ENCODE results near the gene NCLN. TPM values are rescaled to one million over a fixed set of nuclear protein-coding genes. Genes with fewer than 3 reads are reported as not detected.

NCLN gene
- polyA plus RNA-seq, 4 donors, result 33.7 to 52.8 (median 46.5) TPM

DNA sequence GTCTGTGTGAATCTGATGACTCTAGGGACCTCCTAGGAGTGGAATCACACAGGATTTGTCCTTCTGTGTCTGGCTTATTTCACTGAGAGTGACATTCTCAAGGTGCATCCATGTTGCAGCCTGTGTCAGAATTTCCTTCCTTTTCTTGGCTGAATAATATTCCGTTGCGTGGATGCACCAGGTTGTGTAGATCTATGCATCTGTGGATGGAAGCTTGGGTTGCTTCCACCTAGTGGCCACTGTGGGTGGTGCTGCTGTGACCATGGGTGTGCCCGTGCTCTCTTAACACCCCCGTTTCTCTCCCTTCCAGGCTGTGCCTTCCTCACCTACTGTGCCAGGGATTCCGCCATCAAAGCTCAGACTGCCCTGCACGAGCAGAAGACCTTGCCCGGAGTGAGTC, 64.9 kb downstream of the NCLN start:
- no peak for DNase-seq (ENCODE audit: low read depth in 4 of 4, low spot score in 2 of 4)

DNA sequence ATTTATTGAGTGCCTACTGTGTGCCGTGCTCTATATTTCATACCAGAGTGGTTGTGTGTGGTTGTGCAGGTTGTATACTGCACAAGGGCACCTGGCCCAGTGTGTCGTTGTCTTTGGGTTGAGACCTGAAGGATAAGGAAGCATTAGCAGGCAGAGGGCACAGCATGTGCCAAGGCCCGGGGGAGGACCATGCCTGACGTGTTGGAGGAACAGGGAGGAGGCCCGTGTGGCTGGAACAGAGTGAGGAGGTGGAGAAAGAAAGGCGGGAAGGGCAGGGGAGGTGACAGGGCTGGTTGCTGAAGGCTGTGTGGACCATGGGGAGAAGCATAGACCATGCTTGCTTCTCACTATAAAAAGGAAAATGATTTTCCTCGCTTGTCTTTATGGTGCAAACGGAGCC, 65.5 kb downstream of the NCLN start:
- no peak for DNase-seq (ENCODE audit: low read depth in 4 of 4, low spot score in 2 of 4)

DNA sequence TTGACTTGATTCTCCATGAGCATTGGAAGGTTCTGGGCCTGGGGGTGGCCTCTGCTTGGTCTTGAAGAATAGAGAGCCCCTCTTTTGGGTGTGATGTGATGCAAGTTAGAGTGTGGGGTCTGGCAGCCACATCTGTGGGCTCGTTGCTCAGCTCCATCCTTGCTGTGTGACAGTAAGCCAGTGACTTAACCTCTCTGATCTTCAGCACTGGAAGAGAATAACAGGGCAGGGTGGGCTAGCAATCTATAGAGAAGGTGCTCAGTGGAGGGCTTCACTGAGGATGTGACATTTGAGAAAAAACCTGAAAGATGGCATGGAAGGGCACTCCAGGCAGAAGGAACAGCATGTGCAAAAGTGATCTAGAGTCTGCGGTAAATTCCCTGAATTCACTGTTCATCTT, 66.9 kb downstream of the NCLN start:
- DNase-seq (ENCODE audit: low read depth in 4 of 4, low spot score in 2 of 4), result no peak

DNA sequence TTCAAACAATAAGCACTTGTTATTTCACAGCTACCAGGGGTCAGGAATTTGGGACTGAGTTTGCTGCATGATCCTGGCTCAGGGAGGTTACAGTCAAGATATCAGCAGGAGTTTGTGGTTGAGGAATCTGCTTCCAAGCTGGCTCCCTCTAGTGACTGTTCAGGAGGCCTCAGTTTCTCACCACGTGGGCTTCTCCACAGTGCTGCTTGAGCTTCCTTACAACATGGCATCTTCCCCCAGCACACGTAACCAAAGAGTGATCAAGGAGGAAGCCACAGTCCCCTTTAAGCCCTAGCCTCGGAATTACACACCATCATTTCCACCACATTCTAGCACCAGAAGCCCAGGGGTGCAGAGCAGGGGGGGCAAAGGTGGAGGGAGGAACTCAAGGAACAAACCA, 67.5 kb downstream of the NCLN start:
- DNase-seq (ENCODE audit: low read depth in 4 of 4, low spot score in 2 of 4), result no peak

DNA sequence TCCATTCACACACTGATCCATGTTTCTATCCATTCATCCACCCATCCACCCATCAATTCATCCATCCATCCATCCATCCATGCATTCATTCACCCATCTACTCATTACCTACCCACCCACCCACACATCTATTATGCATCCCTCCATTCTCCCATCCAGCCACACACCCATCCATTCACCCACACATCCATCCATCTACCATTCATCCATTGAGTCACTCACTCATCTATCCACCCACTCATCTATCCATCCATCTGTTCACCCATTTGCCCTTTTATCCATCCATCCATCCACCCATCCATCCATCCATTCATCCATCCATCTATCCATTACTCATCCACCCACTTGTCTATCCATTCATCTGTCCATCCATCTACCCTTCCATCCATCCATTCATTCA, 68.8 kb downstream of the NCLN start:
- DNase-seq (ENCODE audit: low read depth in 4 of 4, low spot score in 2 of 4), result no peak

DNA sequence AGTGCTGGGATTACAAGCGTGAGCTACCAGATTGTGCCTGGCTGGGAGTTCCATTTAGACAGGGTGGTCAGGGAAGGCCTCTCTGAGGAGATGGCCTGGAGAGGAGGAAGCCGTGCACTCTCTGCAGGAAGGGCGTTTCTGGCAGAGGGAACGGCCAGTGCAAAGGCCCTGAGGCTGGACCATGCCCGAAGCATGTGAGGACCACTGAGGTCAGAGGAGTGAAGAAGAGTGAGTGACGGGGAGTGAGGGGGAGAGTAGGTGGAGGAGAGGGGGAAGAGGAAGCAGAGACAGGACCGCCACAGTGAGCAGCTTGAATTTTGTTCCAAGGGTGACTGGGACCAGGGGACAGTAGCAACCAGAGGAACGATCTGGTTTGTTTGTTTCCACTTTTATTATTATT, 71.3 kb downstream of the NCLN start:
- no peak for DNase-seq (ENCODE audit: low read depth in 4 of 4, low spot score in 2 of 4)

Other genes with a start within 250 kb of the NCLN start
- gene ZNF77, start 241.0 kb upstream of the NCLN start, polyA plus RNA-seq (ENCODE audit: insufficient read length in 4 of 4), result 1 to 10 TPM; 7.2 to 8.5 (median 7.8) TPM
- 10 to 100 TPM in 3 of 4 donors, 1 to 10 TPM in 1; 6.4 to 11.4 (median 10.5) TPM for gene TLE6, start 208.4 kb upstream of the NCLN start, polyA plus RNA-seq (ENCODE audit: insufficient read length in 4 of 4)
- 10 to 100 TPM; 28.8 to 52.5 (median 44.5) TPM for gene TLE2, start 156.7 kb upstream of the NCLN start, polyA plus RNA-seq (ENCODE audit: insufficient read length in 4 of 4)
- 100 to 1,000 TPM; 414 to 627 (median 476) TPM for gene TLE5, start 123.4 kb upstream of the NCLN start, polyA plus RNA-seq (ENCODE audit: insufficient read length in 4 of 4)
- 10 to 100 TPM; 56.5 to 66.8 (median 62.4) TPM for gene GNA11, start 91.6 kb upstream of the NCLN start, polyA plus RNA-seq (ENCODE audit: insufficient read length in 4 of 4)
- gene GNA15, start 49.9 kb upstream of the NCLN start, polyA plus RNA-seq (ENCODE audit: insufficient read length in 4 of 4), result 1 to 10 TPM in 2 of 4 donors, under 1 TPM in 2; 0.64 to 1.3 (median 0.97) TPM
- gene S1PR4, start 7.2 kb upstream of the NCLN start, polyA plus RNA-seq (ENCODE audit: insufficient read length in 4 of 4), result under 1 TPM; 0.25 to 0.44 (median 0.38) TPM
- gene CELF5, start 38.7 kb downstream of the NCLN start, polyA plus RNA-seq (ENCODE audit: insufficient read length in 4 of 4), result 1 to 10 TPM in 2 of 4 donors, under 1 TPM in 2; 0.37 to 2.1 (median 1.0) TPM
- gene NFIC, start 180.7 kb downstream of the NCLN start, polyA plus RNA-seq (ENCODE audit: insufficient read length in 4 of 4), result 10 to 100 TPM; 18.7 to 37.9 (median 26.0) TPM